CD14-positive monocyte (primary cell): ENCODE results near the gene ST6GALNAC2. TPM values are rescaled to one million over a fixed set of nuclear protein-coding genes. Genes with fewer than 3 reads are reported as not detected.

Source experiments
- DNase-seq, 3 donors: peaks; one replicate each; pipeline ENCODE4 v3.0.0-alpha.2; 2011 to 2022
- H2AFZ ChIP-seq: 2 replicates; pipeline ENCODE4 v1.6.0; 2012; ENCODE audit warnings: mild to moderate bottlenecking, low read depth, low read length, inconsistent platforms; ENCODE audit not compliant: insufficient read depth, poor library complexity, severe bottlenecking
- H3K27ac ChIP-seq, 2 donors: 1 replicate in 1 of 2; 2 replicates in 1 of 2; pipeline ENCODE4 v1.5.1; 2012 to 2013; ENCODE audit warnings: low read length in 2 of 2, control low read depth in 1 of 2, inconsistent platforms in 1 of 2, low read depth in 1 of 2, mild to moderate bottlenecking in 1 of 2
- H3K27me3 ChIP-seq, 2 donors: one replicate each; pipeline versions ENCODE4 v1.6.0 to v1.6.1; 2011 to 2013; ENCODE audit warnings: low read length in 2 of 2; ENCODE audit not compliant: control insufficient read depth in 2 of 2, insufficient read depth in 2 of 2
- H3K36me3 ChIP-seq, 2 donors: replicated peaks in 1 of 2; 1 replicate in 1 of 2; 2 replicates in 1 of 2; pipeline versions ENCODE4 v1.5.1 to v1.6.1; 2012 to 2013; ENCODE audit warnings: low read length in 2 of 2, control low read depth in 1 of 2, inconsistent platforms in 1 of 2, mild to moderate bottlenecking in 1 of 2; ENCODE audit not compliant: insufficient read depth in 2 of 2, control insufficient read depth in 1 of 2
- H3K4me1 ChIP-seq, 2 donors: 1 replicate in 1 of 2; 2 replicates in 1 of 2; pipeline versions ENCODE4 v1.5.1 to v1.6.1; 2012 to 2013; ENCODE audit warnings: low read length in 2 of 2, control low read depth in 1 of 2, inconsistent platforms in 1 of 2, mild to moderate bottlenecking in 1 of 2, moderate library complexity in 1 of 2; ENCODE audit not compliant: insufficient read depth in 2 of 2, control insufficient read depth in 1 of 2
- H3K4me2 ChIP-seq: replicated peaks from 2 replicates; pipeline ENCODE3; 2012; ENCODE audit warnings: low read length, moderate library complexity, mild to moderate bottlenecking; ENCODE audit not compliant: poor library complexity, severe bottlenecking; ENCODE audit errors: extremely low read depth
- H3K4me3 ChIP-seq, 3 experiments: fragments of 200-600 bp in 1 of 3; sonication (generic) in 1 of 3; replicated peaks in 1 of 3; 1 replicate in 2 of 3; 2 replicates in 1 of 3; pipeline ENCODE4 v1.5.1; 2011 to 2013; ENCODE audit warnings: low read length in 3 of 3, mild to moderate bottlenecking in 3 of 3, control low read depth in 2 of 3, low read depth in 2 of 3, inconsistent platforms in 1 of 3, moderate library complexity in 1 of 3
- H3K79me2 ChIP-seq: 2 replicates; pipeline ENCODE4 v1.6.0; 2012; ENCODE audit warnings: mild to moderate bottlenecking, control low read depth, inconsistent platforms, low read length, moderate library complexity; ENCODE audit not compliant: insufficient read depth
- H3K9ac ChIP-seq: 2 replicates; pipeline ENCODE4 v1.6.0; 2017; ENCODE audit warnings: low read length, mild to moderate bottlenecking; ENCODE audit not compliant: insufficient read depth, poor library complexity, severe bottlenecking
- H3K9me3 ChIP-seq, 2 donors: replicated peaks in 1 of 2; 1 replicate in 1 of 2; 2 replicates in 1 of 2; pipeline versions ENCODE4 v1.5.1 to v1.6.1; 2012 to 2013; ENCODE audit warnings: low read length in 2 of 2, control low read depth in 1 of 2; ENCODE audit not compliant: control insufficient read depth in 1 of 2, insufficient read depth in 1 of 2
- H4K20me1 ChIP-seq: 2 replicates; pipeline ENCODE4 v1.6.0; 2012; ENCODE audit warnings: mild to moderate bottlenecking, low read length, control low read depth, moderate library complexity; ENCODE audit not compliant: insufficient read depth
- H3K27ac Mint-ChIP-seq, 7 donors: one replicate each; pipeline ENCODE4 v1.8.0; 2020; ENCODE audit warnings: mild to moderate bottlenecking in 7 of 7, mixed read lengths in 7 of 7, moderate library complexity in 6 of 7, inconsistent platforms in 2 of 7
- H3K27me3 Mint-ChIP-seq, 3 donors: one replicate each; pipeline ENCODE4 v1.8.0; 2021 to 2022; ENCODE audit warnings: low read depth in 3 of 3, mild to moderate bottlenecking in 3 of 3, mixed read lengths in 3 of 3, moderate library complexity in 3 of 3, inconsistent platforms in 1 of 3
- H3K36me3 Mint-ChIP-seq, 2 donors: one replicate each; pipeline ENCODE4 v1.8.0; 2020; ENCODE audit warnings: mixed read lengths in 2 of 2, inconsistent platforms in 1 of 2, mild to moderate bottlenecking in 1 of 2
- H3K4me1 Mint-ChIP-seq: one replicate; pipeline ENCODE4 v1.8.0; 2020; ENCODE audit warnings: mild to moderate bottlenecking, mixed read lengths
- H3K4me3 Mint-ChIP-seq, 2 donors: one replicate each; pipeline ENCODE4 v1.8.0; 2020; ENCODE audit warnings: mild to moderate bottlenecking in 2 of 2, mixed read lengths in 2 of 2, moderate library complexity in 1 of 2
- H3K9me3 Mint-ChIP-seq, 7 donors: one replicate each; pipeline ENCODE4 v1.8.0; 2020 to 2022; ENCODE audit warnings: mixed read lengths in 7 of 7, mild to moderate bottlenecking in 6 of 7, moderate library complexity in 6 of 7, inconsistent platforms in 2 of 7
- CTCF ChIP-seq: fragments of 200-600 bp; IDR thresholded peaks from one replicate; pipeline ENCODE4 v1.8.0; 2022; ENCODE audit warnings: antibody characterized with exemption, mild to moderate bottlenecking
- WGBS: methylation state at CpG from one replicate; pipeline ENCODE4 v1.1.5; 2013; ENCODE audit warnings: missing lambda C conversion rate; ENCODE audit not compliant: insufficient coverage; 5-methylcytosine and 5-hydroxymethylcytosine counted together
- intact Hi-C, 2 donors: fragments of 100-400 bp; cut with micrococcal nuclease; formaldehyde crosslinking; loops; one replicate each; pipeline versions ENCODE4 v1.15.0 to v1.15.1; 2023
- polyA plus RNA-seq, 3 donors: library from polyadenylated mRNA; depleted of rRNA in 1 of 3; unstranded in 2 of 3; stranded (reverse) in 1 of 3; fragments of 300-500 nt in 2 of 3; fragments of >200 nt in 1 of 3; fragmentation: Illumina TruSeq in 2 of 3; gene quantifications; 1 replicate in 2 of 3; 2 replicates in 1 of 3; pipeline ENCODE4 v1.2.3, GENCODE V29; 2012 to 2021

Gene ST6GALNAC2
- polyA plus RNA-seq, 3 donors, result 8.3 to 11.8 (median 11.8) TPM

DNA sequence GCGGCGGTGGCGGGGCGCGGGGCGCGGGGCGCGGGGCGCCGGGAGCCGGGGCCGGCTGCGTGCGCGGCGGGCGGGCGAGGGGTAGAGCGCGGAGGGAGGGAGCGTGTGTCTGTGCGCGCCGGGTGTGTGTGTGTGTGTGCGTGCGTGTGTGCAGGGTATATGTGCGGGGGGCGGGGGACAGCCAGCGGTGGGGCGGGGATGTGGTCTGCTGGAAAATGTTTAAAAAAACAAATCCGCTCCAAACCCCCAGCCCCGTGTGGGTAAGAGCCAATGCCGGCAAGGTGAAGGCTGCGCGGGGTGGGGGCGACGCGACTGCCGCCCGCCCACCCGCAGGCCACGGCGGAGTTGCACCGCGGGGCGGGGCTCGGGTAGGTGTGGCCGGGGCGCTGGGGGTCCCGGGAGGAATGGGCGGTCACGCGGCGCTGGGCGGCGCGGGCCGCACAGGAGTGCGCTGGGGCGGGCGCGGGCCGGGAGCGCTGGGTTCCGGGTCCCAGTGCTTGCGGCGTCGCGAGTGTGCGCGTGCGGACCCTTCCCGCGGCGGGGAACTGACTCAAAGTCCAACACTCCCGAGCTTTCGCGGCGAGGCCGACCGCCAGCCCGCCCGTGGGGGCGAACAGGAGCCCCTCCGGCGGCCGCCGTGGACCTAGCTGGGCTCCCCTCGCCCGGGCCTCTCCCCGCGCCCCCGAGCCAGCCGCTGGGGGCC, 47.9 kb downstream of the ST6GALNAC2 start, which contains the start of gene CYGB:
Gene CYGB, minus strand, starts transcription at position 132 of the 703 bp plus-strand sequence. CDS start 167 bp downstream, outside the sequence.
- no peak within 1 kb of the TSS for H3K9ac ChIP-seq
- intact Hi-C loops, result no loop called here
- no peak within 1 kb of the TSS for H3K27ac ChIP-seq
- H3K4me1 Mint-ChIP-seq, result peaks cover 10% of the 10 kb centered on the region
- H3K4me3 Mint-ChIP-seq, result peak within 1 kb of the TSS in 1 of 2 donors; percentile 82
- H3K4me3 ChIP-seq, result peak within 1 kb of the TSS in 1 of 3 experiments; percentile 11
- H2AFZ ChIP-seq, result peak within 1 kb of the TSS; percentile 41
- no peak for DNase-seq
- H3K36me3 ChIP-seq, result no peaks in the 10 kb centered on the region
- peaks cover 23 to 35% of the 10 kb centered on the region in 2 donors for H3K27me3 ChIP-seq
- H3K36me3 Mint-ChIP-seq, result peaks cover 3 to 8% of the 10 kb centered on the region in 2 donors
- no peaks in the 10 kb centered on the region for H3K79me2 ChIP-seq
- H3K9me3 ChIP-seq, result peaks cover 0 to 12% of the 10 kb centered on the region in 2 donors
- H3K4me1 ChIP-seq, result peaks cover 13 to 20% of the 10 kb centered on the region in 2 donors
- no peaks in the 10 kb centered on the region for H4K20me1 ChIP-seq
- H3K27ac Mint-ChIP-seq, result peak within 1 kb of the TSS in 1 of 7 donors; percentile 60
- peak within 1 kb of the TSS; percentile 51 for H3K4me2 ChIP-seq
- peaks cover 53 to 68% (median 57%) of the 10 kb centered on the region in 3 donors for H3K27me3 Mint-ChIP-seq
- H3K9me3 Mint-ChIP-seq, result peaks cover 0 to 6% (median 4%) of the 10 kb centered on the region in 7 donors
- WGBS, result under 1% methylated on average over 64 of the region's 95 CpGs
- no peak for TF ChIP-seq CTCF

- H4K20me1 ChIP-seq, result no peaks in the 10 kb centered on the region
- H3K27ac ChIP-seq, result no peak overlapping the region
- peaks cover 0 to 6% (median 4%) of the 10 kb centered on the region in 7 donors for H3K9me3 Mint-ChIP-seq
- peaks cover 3 to 8% of the 10 kb centered on the region in 2 donors for H3K36me3 Mint-ChIP-seq
- H3K9ac ChIP-seq, result no peak overlapping the region
- no peak overlapping the region for H2AFZ ChIP-seq
- H3K27me3 Mint-ChIP-seq, result peaks cover 52 to 63% (median 54%) of the 10 kb centered on the region in 3 donors
- peak overlapping the region in 1 of 2 donors; percentile 67 for H3K4me3 Mint-ChIP-seq
- intact Hi-C loops, result no loop called here
- no peak overlapping the region for H3K4me3 ChIP-seq
- 14% methylated on average over 23 of the region's 26 CpGs for WGBS
- H3K36me3 ChIP-seq, result no peaks in the 10 kb centered on the region
- H3K4me1 ChIP-seq, result peaks cover 13 to 20% of the 10 kb centered on the region in 2 donors
- no peak for TF ChIP-seq CTCF
- no peak for DNase-seq
- peaks cover 10% of the 10 kb centered on the region for H3K4me1 Mint-ChIP-seq
- H3K4me2 ChIP-seq, result no peak overlapping the region
- H3K27ac Mint-ChIP-seq, result no peak overlapping the region
- H3K9me3 ChIP-seq, result peaks cover 0 to 12% of the 10 kb centered on the region in 2 donors
- H3K27me3 ChIP-seq, result peaks cover 23 to 35% of the 10 kb centered on the region in 2 donors
- H3K79me2 ChIP-seq, result no peaks in the 10 kb centered on the region
Observed at GRCh38 chr17:76537288-76537577, 48.4 kb downstream of the ST6GALNAC2 start.
